Thyroid gland (tissue), 4 donors: ENCODE data around the gene CACNG4. TPM values are rescaled to one million over a fixed set of nuclear protein-coding genes. Genes with fewer than 3 reads are reported as not detected.

Experiments
- DNase-seq, 2 donors: peaks; one replicate each; pipeline ENCODE4 v3.0.0-alpha.2; 2019
- H3K27ac ChIP-seq, 3 donors: fragments of 200-600 bp; sonication (generic); 1 replicate in 2 of 3; 2 replicates in 1 of 3; pipeline ENCODE4 v1.5.1; 2016 to 2019; ENCODE audit warnings: mild to moderate bottlenecking in 1 of 3, moderate library complexity in 1 of 3
- H3K27me3 ChIP-seq: fragments of 200-600 bp; sonication (generic); one replicate; pipeline ENCODE4 v1.5.1; 2019
- H3K36me3 ChIP-seq, 2 donors: fragments of 200-600 bp; sonication (generic); one replicate each; pipeline ENCODE4 v1.5.1; 2016 to 2019
- H3K4me1 ChIP-seq, 2 donors: fragments of 200-600 bp; sonication (generic); one replicate each; pipeline ENCODE4 v1.5.1; 2017 to 2019
- H3K4me3 ChIP-seq, 3 donors: fragments of 200-600 bp; sonication (generic); replicated peaks in 1 of 3; 1 replicate in 2 of 3; 2 replicates in 1 of 3; pipeline ENCODE4 v1.5.1; 2016; ENCODE audit warnings: mild to moderate bottlenecking in 1 of 3
- H3K9me3 ChIP-seq: fragments of 200-600 bp; sonication (generic); one replicate; pipeline ENCODE4 v1.5.1; 2017
- POLR2A ChIP-seq, 2 donors: fragments of 450-650 bp; IDR thresholded peaks; one replicate each; pipeline ENCODE4 v1.6.1; 2017; ENCODE audit warnings: antibody characterized with exemption in 2 of 2, mild to moderate bottlenecking in 2 of 2, moderate library complexity in 1 of 2
- WGBS, 2 donors: methylation state at CpG; one replicate each; pipeline ENCODE4 v1.1.5; 2017; 5-methylcytosine and 5-hydroxymethylcytosine counted together
- intact Hi-C: fragments of 100-400 bp; cut with DNase I; formaldehyde crosslinking; loops from one replicate; pipeline ENCODE4 v1.15.1; 2023
- total RNA-seq, 4 donors: library from RNA; depleted of rRNA; stranded (reverse); fragments of >200 nt; gene quantifications; one replicate each; pipeline ENCODE4 v1.2.3, GENCODE V29; 2016
- TF ChIP-seq, protein P1 (sequence below), 6 experiments: fragments of 200-600 bp in 3 of 6; fragments of 450-650 bp in 3 of 6; sonication (generic) in 3 of 6; IDR thresholded peaks; one replicate each; pipeline ENCODE4 v1.5.1; 2016 to 2019; ENCODE audit warnings: antibody characterized with exemption in 6 of 6, mild to moderate bottlenecking in 2 of 6, inconsistent platforms in 1 of 6, moderate library complexity in 1 of 6

Gene CACNG4
- total RNA-seq, 4 donors from 2014 or later, result 0.24 TPM; not detected in 3

DNA sequence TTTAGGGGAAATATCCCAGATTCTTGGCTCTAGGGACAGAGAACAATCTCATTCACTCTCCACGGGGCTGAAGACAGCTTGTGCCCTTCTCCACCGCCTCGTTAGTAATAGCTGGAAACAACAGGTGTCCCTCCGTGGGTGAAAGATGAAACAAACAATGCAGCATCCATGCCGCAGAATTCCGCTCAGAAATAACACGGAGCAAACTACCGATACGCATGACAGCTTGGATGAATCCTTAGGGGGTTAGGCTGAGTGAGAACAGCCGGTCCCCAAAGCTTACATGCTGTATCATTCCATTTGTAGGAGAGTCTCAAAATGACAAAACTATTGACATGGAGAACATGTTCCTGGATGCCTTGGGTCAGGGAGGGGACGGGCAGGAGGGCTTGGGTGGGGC lies 50.5 kb downstream of the CACNG4 start:
- Histone ChIP-seq H3K4me3 (no peak overlapping the region), H3K27me3 (no peaks in the 10 kb centered on the region), H3K36me3 (no peaks in the 10 kb centered on the region), H3K9me3 (no peaks in the 10 kb centered on the region), H3K4me1 (no peaks in the 10 kb centered on the region), H3K27ac (no peak overlapping the region)
- intact Hi-C loops, result no loop called here
- no peak for DNase-seq
- no peak for TF ChIP-seq POLR2A (IDR thresholded peaks at IDR 0.05)
- TF ChIP-seq, protein P1, sequence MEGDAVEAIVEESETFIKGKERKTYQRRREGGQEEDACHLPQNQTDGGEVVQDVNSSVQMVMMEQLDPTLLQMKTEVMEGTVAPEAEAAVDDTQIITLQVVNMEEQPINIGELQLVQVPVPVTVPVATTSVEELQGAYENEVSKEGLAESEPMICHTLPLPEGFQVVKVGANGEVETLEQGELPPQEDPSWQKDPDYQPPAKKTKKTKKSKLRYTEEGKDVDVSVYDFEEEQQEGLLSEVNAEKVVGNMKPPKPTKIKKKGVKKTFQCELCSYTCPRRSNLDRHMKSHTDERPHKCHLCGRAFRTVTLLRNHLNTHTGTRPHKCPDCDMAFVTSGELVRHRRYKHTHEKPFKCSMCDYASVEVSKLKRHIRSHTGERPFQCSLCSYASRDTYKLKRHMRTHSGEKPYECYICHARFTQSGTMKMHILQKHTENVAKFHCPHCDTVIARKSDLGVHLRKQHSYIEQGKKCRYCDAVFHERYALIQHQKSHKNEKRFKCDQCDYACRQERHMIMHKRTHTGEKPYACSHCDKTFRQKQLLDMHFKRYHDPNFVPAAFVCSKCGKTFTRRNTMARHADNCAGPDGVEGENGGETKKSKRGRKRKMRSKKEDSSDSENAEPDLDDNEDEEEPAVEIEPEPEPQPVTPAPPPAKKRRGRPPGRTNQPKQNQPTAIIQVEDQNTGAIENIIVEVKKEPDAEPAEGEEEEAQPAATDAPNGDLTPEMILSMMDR (IDR thresholded peaks at IDR 0.05), result no peak
- WGBS, 2 donors, result 80% methylated on average over 11 of the region's 11 CpGs

DNA sequence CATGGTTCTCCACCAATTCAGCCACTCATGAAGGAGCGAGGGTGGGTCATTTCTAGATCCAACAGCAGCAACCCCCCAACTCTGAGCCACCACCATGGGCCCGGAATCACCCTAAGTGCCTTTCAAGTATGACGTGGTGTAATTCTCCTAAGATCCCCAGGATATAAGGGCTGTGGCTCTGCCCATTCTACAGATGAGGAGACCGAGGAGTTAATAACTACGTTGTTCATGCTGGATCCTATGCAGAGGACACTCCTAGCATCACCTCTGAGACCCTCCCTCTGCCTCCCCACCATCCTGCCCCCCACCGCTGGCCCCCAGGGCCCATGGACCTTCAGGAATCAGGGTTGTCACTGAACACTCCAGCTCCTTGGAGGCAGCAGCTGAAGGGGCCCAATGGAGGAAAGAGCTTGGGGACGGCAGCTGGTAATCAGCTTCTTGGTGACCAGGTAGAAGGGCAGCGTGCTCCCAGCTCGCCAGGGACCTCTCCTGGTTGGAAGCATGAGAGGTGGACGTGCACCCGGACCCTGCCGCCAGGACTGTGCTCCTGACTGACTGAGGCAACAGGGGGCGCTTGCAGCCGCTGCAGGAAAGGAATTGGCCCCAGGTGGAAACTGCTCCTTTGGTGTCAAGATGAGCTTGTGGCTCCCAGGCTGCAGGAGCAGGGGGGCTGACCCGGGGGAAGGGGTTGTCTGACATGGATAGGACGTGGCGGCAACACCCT lies 51.7 kb downstream of the CACNG4 start:
- Histone ChIP-seq H3K4me1 (no peaks in the 10 kb centered on the region), H3K36me3 (no peaks in the 10 kb centered on the region), H3K27ac (no peak overlapping the region), H3K9me3 (no peaks in the 10 kb centered on the region), H3K4me3 (no peak overlapping the region), H3K27me3 (no peaks in the 10 kb centered on the region)
- no peak for TF ChIP-seq POLR2A (IDR thresholded peaks at IDR 0.05)
- TF ChIP-seq, protein P1 (IDR thresholded peaks at IDR 0.05), result no peak
- 74 to 75% methylated on average over 13 to 17 of the region's 17 CpGs for WGBS, 2 donors
- DNase-seq, result no peak
- intact Hi-C loops, result no loop called here

DNA sequence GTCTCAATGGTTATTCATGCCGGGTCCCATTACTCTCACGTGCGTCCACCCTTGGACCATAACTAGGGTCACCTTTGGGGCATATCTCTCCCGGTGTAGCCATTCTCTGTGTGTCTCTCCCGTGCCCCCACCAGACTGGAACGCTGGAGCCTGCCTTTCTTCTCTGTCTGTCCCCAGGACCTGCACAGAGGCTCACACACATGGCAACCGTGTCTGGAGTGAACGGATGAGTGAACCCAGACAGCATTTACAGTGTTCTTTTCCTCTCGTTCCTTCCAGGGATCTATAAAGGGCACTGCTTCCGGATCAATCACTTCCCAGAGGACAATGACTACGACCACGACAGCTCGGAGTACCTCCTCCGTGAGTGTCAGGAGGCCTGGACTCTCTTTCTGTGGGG lies 53.4 kb downstream of the CACNG4 start:
- H3K4me3 ChIP-seq, result no peak overlapping the region
- H3K9me3 ChIP-seq, result no peaks in the 10 kb centered on the region
- no peaks in the 10 kb centered on the region for H3K36me3 ChIP-seq
- intact Hi-C loops, result no loop called here
- H3K27ac ChIP-seq, result no peak overlapping the region
- no peak for TF ChIP-seq POLR2A (IDR thresholded peaks at IDR 0.05)
- DNase-seq, result no peak
- no peaks in the 10 kb centered on the region for H3K27me3 ChIP-seq
- WGBS, 2 donors, result 74 to 79% methylated on average over 14 of the region's 14 CpGs
- H3K4me1 ChIP-seq, result no peaks in the 10 kb centered on the region

DNA sequence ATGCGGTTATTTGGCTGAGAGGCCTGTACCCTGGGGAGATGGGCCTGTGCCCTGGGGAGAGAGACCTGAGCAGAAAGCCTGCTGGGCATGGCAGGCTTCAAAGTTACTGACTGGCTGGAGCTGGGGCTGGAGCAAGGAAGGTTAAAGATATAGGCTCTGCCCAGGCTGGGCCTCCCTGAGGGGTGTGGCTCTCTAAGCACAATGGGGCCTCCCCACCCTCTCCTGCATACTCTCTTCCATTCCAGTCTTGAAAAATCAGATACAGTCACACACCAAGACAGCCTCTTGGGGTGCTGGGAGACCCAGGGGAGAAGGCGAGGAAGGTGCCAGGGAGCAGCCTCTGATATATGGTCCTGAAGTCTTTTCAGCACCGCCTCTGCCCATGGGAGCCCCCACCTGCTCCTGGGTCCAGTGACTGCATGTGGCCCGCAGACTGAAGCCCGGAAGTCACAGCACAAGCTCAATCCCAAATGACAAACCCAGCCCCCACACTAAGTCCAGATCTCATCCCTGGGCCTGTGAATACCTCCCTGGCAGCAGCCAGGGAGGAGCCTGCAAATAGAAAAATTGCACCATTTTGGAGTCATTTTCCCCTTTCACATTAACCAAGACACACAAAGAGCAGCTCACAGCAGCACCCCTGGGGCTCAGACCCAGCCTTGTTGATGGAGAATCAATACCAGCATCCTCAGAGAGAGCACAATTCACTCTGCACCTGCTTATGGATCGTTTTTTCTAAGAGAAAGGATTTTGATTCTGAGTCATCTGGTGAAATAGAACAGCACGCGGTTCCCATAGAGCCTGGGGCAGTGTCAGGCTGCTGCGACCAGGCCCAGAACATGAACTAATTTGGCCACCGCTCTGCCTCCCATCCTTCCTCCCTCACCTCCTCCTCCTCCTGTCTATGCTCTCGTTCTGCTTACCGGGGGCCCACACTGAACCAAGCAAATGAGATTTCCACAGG lies 54.2 kb downstream of the CACNG4 start:
- WGBS, 2 donors, result 91% methylated on average over 12 of the region's 12 CpGs
- H3K27me3 ChIP-seq, result no peaks in the 10 kb centered on the region
- H3K9me3 ChIP-seq, result no peaks in the 10 kb centered on the region
- no peak overlapping the region for H3K27ac ChIP-seq
- no peaks in the 10 kb centered on the region for H3K36me3 ChIP-seq
- no peak overlapping the region for H3K4me3 ChIP-seq
- no peak for DNase-seq
- intact Hi-C loops, result no loop called here
- no peaks in the 10 kb centered on the region for H3K4me1 ChIP-seq
- TF ChIP-seq, protein P1 (IDR thresholded peaks at IDR 0.05), result no peak
- TF ChIP-seq POLR2A (IDR thresholded peaks at IDR 0.05), result no peak

DNA sequence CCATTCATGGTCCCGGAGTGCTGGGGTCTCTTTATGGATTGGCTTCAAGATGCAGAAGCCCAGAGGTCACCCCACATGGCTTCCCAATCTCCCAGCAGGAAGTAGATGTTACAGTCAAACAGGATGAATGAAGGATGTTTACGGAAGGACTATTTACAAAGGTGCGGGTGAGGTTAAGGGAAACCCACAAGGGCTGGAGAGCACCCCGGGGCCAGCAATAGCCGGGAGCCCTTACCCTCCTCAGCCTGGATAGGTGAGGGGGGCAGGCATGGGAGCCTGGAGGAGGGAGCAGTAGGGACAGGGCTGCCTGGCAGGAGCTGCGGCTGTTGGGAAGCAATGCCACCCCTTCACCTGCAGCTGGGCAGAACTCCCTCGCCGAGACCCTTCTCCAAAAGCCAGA lies 55.3 kb downstream of the CACNG4 start:
- Histone ChIP-seq H3K9me3 (no peaks in the 10 kb centered on the region), H3K27me3 (no peaks in the 10 kb centered on the region), H3K36me3 (no peaks in the 10 kb centered on the region), H3K4me1 (no peaks in the 10 kb centered on the region), H3K27ac (no peak overlapping the region), H3K4me3 (no peak overlapping the region)
- TF ChIP-seq, protein P1 (IDR thresholded peaks at IDR 0.05), result no peak
- no peak for TF ChIP-seq POLR2A (IDR thresholded peaks at IDR 0.05)
- no peak for DNase-seq
- 67 to 73% methylated on average over 8 of the region's 8 CpGs for WGBS, 2 donors
- intact Hi-C loops, result no loop called here
